ENCODE results near the gene MALSU1.

DNA sequence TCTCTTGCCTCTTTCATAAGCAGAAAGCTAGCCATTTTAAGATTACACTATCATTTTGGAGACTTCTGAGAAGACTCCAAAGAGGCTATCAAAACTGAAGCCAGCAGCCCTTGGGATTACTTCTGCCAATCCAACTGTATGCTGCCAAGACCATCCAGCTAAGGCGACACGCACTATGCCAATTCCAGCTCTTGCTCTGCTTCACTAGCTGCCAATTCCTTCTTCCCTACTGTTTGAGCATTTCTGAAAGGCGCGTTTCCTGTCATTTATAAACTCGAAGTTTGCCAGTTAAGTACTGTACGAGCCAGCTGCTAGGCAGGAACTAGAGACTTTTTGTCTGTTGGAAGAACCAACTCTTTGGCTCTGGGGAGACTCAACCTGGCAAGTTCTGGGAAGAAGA is 36.5 kb downstream of the MALSU1 start:
- TF ChIP-seq, protein P1, sequence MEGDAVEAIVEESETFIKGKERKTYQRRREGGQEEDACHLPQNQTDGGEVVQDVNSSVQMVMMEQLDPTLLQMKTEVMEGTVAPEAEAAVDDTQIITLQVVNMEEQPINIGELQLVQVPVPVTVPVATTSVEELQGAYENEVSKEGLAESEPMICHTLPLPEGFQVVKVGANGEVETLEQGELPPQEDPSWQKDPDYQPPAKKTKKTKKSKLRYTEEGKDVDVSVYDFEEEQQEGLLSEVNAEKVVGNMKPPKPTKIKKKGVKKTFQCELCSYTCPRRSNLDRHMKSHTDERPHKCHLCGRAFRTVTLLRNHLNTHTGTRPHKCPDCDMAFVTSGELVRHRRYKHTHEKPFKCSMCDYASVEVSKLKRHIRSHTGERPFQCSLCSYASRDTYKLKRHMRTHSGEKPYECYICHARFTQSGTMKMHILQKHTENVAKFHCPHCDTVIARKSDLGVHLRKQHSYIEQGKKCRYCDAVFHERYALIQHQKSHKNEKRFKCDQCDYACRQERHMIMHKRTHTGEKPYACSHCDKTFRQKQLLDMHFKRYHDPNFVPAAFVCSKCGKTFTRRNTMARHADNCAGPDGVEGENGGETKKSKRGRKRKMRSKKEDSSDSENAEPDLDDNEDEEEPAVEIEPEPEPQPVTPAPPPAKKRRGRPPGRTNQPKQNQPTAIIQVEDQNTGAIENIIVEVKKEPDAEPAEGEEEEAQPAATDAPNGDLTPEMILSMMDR (IDR thresholded peaks at IDR 0.05), result no peak
- no peak for TF ChIP-seq POLR2A (IDR thresholded peaks at IDR 0.05)

Data from thyroid gland (tissue), 4 donors.